ENCODE data around the gene PRPF4.

The PRPF4 gene

DNA sequence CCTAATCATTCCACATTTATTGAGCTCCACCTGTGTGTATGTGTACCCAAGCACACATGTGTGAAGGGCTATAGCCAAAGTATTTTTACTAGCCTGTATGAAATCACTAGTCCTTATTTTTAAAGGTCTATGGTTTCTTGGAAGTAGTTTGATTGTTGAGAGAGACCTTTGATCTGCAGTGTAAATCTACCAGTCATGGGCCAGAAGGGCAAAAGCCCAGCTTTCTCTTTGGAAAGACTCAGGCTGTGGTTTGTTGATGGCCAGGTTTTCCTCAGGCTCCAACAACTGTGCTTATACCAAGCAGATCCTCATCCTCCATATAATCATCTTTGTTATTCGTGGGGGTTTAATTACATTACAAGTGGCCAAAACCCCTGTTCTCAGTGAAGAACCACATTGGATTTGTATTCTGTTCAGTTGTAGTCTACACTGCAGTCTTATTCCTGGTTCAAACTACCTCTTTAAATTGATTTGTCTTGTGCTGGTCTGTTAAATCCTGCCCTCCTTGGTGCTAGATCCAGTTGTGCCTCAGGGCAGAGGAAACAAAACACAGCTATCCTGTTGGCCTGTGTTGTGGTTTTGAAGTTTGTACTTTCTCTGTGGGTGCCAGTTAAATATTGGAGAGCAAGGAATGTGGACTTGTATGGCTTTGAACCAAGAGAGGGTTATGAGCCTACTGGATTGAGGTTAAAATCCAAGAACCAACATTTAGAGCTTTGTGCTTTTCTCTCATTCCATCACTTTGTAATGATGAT is 13.4 kb upstream of the PRPF4 start:
- TF ChIP-seq CTCF (conservative IDR thresholded peaks at IDR 0.05; ENCODE audit: low read depth) = no peak
- POLR2A ChIA-PET (ENCODE audit: low non-redundant PET) = no interaction called here
- CTCF ChIA-PET = no interaction called here
- H3K27ac ChIP-seq = no peak overlapping the region
- DNase-seq (ENCODE audit: low spot score) = no peak

- CTCF ChIA-PET = interaction anchor here (0.7 to 1.0 kb wide), 2 partner anchors 349 to 387 kb away, joined by 3 read pairs; no protein-coding TSS in a partner anchor
These were observed 9.3 kb upstream of the PRPF4 start for GRCh38 chr9:113266174-113266573.

GRCh38 chr9:113267911-113268566 is 7.4 kb upstream of the PRPF4 start:
- CTCF ChIA-PET = no interaction called here
- no peak overlapping the region for H3K27ac ChIP-seq
- no peak for DNase-seq (ENCODE audit: low spot score)
- no peak for TF ChIP-seq CTCF (conservative IDR thresholded peaks at IDR 0.05; ENCODE audit: low read depth)
- POLR2A ChIA-PET (ENCODE audit: low non-redundant PET) = no interaction called here

More at GRCh38 chr9:113266174-113266573, 9.3 kb upstream of the PRPF4 start:
- POLR2A ChIA-PET (ENCODE audit: low non-redundant PET) = no interaction called here
- no peak overlapping the region for H3K27ac ChIP-seq
- no peak for DNase-seq (ENCODE audit: low spot score)
- no peak for TF ChIP-seq CTCF (conservative IDR thresholded peaks at IDR 0.05; ENCODE audit: low read depth)

- no peak for DNase-seq (ENCODE audit: low spot score)
- no peak for TF ChIP-seq CTCF (conservative IDR thresholded peaks at IDR 0.05; ENCODE audit: low read depth)
- ChIA-PET CTCF (interaction anchor here (1.0 to 1.1 kb wide), 2 partner anchors 47 to 886 kb away, joined by 3 read pairs; partner anchors contain the start of gene COL27A1), POLR2A (ENCODE audit: low non-redundant PET) (no interaction called here)
- H3K27ac ChIP-seq = no peak overlapping the region
These were observed 6.1 kb upstream of the PRPF4 start for GRCh38 chr9:113269355-113269754.

- CTCF ChIA-PET = interaction anchor here (1.0 to 1.1 kb wide), 2 partner anchors 48 to 886 kb away, joined by 3 read pairs; partner anchors contain the start of gene COL27A1
- POLR2A ChIA-PET (ENCODE audit: low non-redundant PET) = no interaction called here
These were observed 5.6 kb upstream of the PRPF4 start for GRCh38 chr9:113269871-113270270.

More at GRCh38 chr9:113269871-113270270, 5.6 kb upstream of the PRPF4 start:
- DNase-seq (ENCODE audit: low spot score) = no peak
- TF ChIP-seq CTCF (conservative IDR thresholded peaks at IDR 0.05; ENCODE audit: low read depth) = no peak
- H3K27ac ChIP-seq = no peak overlapping the region
